HG03159 (cell line): ENCODE data around the gene UROC1.

Experiments
- ATAC-seq: cut with Tn5 transposase; IDR thresholded peaks from one replicate; pipeline ENCODE4 v1.9.1; 2021; ENCODE audit warnings: mild to moderate bottlenecking, moderate library complexity; ENCODE audit not compliant: unreplicated experiment

Gene UROC1

DNA sequence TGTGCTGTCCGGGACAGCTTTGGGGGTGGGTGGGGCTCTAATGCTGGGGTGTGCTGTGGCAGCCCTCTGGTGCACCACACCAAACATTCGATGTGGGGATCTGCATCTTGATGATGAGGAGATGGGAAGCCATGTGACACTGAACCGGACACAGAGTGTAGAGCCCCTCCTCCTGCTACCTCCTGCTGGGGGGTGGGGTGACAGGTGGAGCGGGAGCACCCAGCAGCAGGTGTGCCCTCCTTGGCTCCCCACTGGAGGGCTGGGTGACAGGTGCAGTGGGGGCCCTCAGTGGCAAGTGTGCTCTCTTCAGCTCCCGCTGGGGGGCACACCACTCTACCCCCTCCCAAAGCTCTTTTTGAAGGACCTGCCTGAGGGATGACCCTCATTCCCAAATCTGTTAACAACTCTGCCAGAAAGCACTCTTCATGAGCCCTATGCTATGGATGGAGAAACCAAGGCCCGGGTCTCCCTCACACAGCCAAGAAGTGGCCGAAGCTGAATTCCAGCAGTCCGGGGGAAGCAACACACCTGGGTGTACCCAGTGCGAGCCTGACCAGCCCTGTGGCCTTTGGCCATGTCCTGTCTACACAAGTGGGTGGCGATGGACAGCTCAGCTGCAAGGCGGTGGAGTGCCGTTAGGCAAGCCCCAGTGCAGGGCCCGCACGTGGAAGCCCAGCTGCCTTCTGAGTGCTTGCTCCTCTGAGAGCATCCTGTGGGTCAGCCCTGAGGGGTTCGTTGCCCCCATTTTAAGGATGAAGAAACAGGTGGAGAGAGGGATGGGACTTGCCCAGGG is 609 bp upstream of the UROC1 start:
- ATAC-seq, result no peak

GRCh38 chr3:126516936-126517290 is 660 bp downstream of the UROC1 start:
- ATAC-seq, result no peak

GRCh38 chr3:126516152-126516935 is 1.2 kb downstream of the UROC1 start:
- no peak for ATAC-seq

GRCh38 chr3:126515066-126515706 is 2.4 kb downstream of the UROC1 start:
- ATAC-seq, result no peak

DNA sequence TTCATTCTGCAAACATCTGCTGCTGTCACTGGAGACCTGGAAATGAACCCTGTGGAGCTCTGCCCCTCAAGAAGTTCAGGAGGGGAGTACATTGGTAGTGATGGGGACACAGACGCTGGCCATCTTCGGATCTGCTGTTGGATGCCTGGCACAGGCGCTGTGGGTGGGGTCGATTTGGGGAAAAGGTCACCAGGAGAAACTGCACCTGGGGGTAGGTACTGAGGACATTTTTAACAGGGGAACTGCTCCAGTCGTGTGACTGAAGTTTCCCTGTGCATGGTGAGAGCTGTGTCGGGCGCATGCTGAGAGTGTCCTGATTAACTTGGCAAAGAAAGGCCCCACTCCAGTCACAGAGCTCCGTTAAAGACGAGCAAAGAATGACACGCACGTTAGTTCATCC is 3.4 kb downstream of the UROC1 start:
- no peak for ATAC-seq

GRCh38 chr3:126512916-126513650 is 4.5 kb downstream of the UROC1 start:
- no peak for ATAC-seq

DNA sequence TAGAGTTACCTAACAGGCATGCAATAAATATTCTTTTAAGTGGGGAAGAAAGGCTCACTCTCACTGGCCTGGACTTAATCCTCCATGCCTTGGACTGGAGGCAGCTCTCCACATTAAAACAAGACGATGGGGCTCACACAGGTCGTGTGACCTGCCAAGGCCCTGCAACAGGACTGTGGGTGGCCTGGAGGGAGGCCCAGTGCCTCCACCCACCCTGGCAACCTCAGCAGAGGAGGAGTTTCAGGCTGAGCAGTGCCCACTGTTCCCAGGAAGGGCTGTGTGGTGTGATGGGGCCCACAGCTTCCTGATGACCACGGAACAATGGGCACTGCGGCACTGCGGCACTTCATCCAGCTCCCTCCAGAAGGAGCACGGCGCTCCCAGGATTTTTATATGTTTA is 5.5 kb downstream of the UROC1 start:
- ATAC-seq, result no peak

DNA sequence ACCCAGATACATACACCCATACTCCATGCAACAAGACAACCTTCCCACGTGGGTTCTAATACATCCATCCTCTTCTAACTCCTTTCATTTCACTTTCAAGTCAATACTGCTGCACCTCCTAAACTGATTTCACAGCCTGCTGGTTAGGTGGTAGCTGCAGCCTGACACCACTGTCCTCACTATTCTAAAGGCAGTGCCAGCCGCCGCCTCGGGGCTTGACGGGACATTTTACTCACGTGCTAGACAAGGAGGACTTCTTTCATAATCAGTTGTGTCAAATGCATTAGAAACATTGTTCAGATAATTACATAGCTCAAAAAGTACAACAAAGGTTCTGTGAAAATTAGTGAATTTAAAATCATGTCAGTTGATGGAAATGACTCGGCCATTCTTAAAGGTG is 6.3 kb downstream of the UROC1 start:
- no peak for ATAC-seq

- no peak for ATAC-seq
These were observed 7.2 kb downstream of the UROC1 start for GRCh38 chr3:126510308-126510910.

GRCh38 chr3:126509597-126510307 is 7.8 kb downstream of the UROC1 start:
- no peak for ATAC-seq

- ATAC-seq, result no peak
These were observed 9.0 kb downstream of the UROC1 start for GRCh38 chr3:126508564-126508964.

- ATAC-seq, result no peak
These were observed 9.7 kb downstream of the UROC1 start for GRCh38 chr3:126507886-126508285.

- ATAC-seq, result no peak
These were observed 13.9 kb downstream of the UROC1 start for GRCh38 chr3:126503701-126504100.

- ATAC-seq, result no peak
These were observed 14.9 kb downstream of the UROC1 start for GRCh38 chr3:126502656-126503055.

DNA sequence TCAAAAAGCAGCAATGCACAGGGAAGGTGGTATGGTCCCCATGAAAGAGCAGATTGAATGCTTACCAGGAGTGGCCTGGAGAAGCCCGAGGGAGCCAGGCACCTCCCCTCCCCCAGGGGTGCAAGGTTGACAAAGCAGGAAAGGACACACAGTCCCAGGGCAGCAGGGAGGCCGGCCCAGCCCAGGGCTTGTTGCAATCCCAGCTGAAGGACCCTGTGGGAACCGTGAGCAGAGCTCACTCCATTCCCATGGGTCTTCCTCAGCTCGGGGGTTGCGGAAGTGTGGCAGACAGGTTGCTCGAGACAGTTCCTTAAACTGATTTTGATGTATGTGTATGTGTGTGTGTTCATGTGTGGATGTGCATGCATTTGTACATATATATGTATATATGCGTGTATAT is 15.8 kb downstream of the UROC1 start:
- ATAC-seq, result no peak

DNA sequence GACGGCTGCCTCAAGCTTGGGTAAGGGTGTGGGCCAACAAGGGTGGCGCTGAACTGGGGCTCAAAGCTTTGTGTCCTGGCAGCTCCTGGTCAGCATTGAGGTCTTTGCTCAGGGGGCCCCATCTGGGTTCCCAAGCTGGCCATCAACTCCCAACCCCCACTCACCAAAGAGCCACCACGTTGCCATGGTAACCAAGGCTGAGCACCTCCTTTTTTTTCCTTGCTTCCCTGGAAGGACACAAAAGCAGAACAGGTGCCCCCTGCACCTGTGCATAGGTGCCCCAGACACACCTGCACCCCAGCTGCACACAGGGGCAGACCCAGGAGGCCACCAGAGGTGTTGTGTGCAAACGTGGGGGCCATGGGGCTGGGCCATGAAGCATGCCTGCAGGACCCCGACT is 16.5 kb downstream of the UROC1 start:
- ATAC-seq, result no peak

DNA sequence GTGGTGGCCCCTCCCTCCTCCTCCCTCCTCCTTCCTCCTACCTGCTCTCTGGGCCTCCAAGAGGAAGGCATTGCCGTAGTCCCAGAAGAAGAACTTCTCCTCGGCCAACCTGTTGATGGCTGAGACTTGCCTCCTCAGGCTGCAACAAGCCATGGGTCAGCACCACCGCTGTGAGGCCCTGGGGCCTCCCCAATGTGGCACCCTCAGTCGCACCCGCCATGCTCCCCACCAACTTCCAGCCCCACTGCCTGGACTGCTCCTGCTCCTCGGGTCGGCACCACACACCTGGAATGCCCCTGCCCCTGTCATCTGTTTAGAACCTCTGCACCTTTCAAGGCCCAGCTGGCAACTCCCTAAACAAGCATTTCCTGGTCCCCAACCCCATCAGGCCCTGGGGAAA is 17.6 kb downstream of the UROC1 start:
- ATAC-seq, result no peak

DNA sequence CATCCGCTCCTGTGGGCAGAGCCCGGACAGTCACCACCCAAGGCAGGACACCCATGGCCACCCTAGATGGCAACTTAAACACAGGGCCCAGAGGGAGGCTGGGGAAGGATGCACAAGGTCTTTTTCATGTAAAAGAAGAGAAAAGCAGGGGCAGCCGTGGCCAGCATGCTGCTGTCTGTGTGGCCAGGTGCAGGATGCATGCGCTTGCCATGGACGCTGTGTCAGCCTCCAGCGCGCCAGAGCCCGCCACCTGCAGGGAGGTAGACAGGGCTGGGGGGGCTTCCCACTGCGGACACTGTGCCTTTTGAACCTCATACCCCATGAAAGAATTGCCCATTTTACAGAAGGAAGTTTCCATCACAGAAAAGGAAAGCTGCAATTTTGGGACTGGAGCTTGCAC is 18.2 kb downstream of the UROC1 start:
- no peak for ATAC-seq

GRCh38 chr3:126498929-126499328 is 18.6 kb downstream of the UROC1 start:
- ATAC-seq, result no peak

GRCh38 chr3:126498461-126498860 is 19.1 kb downstream of the UROC1 start:
- ATAC-seq, result no peak
